DMS79 treated with DMSO at 0.1 percent for 48 hours (cell line): ENCODE results near the gene PEDS1.
"Not testable (repeated sequence)": the region's sequence is repeated elsewhere in the genome, so short reads cannot be mapped to it uniquely, and the experiment has no call there.

Experiments used
- DNase-seq: peaks from one replicate; lab custom pipeline; 2025; lab: John Stamatoyannopoulos, UW

The PEDS1 gene

GRCh38 chr20:50135157-50135556 lies 18.4 kb downstream of the PEDS1 start:
- not testable (repeated sequence) for DNase-seq

DNA sequence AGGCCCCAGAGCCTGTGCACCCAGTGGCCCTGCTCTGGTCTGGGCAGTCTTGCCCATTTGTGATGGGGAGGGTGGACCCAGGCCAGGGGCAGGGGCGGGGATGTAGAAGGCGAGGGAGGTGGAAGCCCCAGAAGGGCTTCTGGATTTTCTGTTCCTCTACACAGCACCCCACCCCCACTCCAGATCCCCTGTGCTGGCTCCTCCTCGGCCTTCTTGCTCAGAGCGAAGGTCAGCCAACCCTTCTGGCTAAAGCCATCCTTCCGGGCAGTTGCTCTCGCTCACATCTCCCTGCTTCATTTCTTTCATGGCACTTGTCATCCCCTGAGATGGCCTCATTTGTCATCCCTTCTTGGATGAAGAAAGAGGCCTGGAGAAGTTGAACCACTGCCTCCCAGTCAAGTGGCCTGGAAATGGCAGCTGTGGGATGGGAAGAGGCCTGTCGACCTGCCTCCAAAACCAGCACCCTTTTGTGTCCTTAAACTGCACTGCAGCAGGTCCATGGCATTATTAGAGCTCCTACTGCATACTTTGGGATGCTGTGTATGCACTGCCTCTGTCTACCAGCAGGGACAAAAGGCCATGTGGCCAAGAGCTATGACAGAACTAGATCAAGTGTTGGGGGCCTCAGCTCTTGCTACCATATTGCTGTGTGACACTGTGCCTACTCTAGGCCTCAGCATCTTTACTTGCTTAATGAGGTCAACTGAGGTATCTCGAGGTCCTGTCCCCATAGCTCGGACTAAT lies 19.9 kb downstream of the PEDS1 start:
- no peak for DNase-seq

GRCh38 chr20:50133041-50133440 lies 20.5 kb downstream of the PEDS1 start:
- no peak for DNase-seq

DNA sequence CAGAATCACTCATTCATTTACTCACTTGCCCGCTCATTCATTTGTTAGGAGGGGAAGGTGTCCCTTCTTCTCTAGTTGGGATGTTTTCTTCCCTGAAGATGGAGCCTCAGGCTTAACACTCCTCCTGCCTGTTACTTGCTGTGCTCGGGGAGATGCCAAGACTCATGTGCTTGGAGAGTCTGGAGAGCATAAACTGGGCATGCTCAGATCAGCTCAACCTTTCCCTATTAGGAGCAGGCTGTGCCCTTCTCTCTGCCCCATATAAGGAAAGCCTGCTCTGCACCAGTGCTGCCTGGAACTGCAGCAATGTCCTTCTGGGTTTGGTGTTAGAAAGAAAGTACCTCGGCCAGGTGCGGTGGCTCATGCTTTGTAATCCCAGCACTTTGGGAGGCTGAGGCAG lies 22.5 kb downstream of the PEDS1 start:
- DNase-seq: no peak

GRCh38 chr20:50130356-50130723 lies 23.2 kb downstream of the PEDS1 start:
- no peak for DNase-seq

DNA sequence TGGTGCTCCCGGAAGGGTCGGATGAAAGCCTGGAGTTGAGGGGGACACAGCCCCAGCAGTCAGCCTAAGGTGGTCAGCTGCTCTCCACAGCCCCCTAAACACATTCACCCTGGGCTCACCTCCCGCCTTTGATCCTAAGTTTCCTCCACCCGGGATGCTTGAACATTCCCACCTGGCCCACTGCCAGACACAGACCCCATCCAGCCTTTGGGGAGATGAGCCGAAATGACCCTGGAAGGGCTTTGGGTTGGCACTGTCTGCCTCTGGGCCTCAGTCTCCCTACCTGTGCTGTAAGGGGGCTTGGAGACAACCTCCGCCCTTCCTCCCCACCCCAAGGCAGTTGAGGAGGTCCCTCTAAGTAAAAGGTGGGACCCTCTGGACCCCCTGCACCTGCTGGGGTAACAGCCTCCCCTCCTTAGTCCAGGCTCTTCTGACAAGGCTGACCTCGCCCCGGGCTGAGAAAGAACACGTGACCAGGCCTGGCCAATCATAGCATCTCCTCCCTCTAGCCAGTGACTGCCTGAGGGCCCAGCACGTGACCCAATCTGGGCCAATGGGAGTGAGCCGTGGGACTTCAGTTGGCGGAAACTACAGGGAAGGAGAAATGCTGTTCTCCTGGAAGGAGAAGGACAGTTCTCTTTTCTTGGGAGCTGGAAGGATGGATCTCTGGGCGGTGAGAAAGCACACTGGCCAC lies 23.7 kb downstream of the PEDS1 start:
- DNase-seq: no peak

DNA sequence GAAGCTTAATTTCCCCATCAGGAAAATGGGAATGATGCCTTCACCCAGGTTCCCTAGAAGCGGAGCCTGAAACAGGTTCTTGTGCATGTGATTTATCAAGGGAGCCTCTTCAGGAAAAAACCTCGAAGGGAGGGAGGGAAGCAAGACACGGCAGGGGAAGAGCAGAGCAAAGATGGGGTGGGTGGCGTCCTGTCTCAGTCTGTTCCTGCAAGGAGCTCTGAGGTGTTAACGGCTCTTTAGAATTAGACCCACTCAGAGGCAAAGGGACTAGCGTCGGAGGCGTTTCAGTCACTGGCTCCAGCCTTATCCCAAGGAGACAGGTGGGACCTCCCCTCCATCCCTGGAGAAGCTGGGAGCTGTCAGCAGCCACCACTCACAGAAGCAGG lies 25.0 kb downstream of the PEDS1 start:
- no peak for DNase-seq

DNA sequence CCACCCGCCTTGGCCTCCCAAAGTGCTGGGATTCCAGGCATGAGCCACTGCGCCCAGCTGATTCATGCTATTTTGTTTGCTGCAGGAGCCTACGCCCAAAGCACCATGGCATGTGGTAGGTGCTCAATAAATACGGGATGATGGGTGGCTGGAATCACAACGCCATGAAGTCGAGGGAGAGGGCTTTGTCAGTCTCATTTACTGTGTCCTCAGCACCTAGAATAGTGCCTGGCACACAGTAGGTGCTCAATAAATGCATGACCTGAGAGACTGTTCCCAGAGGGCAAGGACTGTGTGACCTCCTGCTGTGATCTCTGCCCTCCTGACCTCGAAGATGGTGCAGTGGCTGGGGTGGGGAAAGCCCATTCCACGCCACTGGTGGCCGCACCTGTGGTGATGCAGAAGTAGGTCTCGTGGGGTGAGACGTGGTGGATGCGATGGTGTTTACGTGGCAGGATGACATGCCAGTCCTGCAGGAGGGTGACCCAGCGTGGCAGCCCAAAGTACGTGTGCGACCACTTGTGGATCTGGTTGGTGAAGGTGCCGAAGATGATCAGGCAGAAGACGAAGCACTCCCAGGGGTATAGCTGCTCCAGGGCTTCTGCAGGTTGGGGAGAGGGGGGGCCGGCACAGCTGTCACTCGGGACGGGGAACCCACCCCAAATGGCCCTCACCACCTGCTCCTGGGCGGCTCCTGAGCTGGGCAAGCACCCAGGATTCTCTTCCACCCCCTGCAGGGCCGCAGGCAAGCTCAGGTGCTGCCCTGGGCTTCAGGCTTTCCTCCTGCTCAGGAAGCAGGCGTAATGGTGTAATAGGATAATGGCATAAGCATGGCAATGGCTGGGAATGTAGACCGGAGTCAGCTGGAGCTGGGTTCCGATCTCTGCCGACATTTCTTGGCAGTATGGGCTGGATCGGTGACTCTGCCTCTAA lies 25.7 kb downstream of the PEDS1 start:
- DNase-seq: no peak

DNA sequence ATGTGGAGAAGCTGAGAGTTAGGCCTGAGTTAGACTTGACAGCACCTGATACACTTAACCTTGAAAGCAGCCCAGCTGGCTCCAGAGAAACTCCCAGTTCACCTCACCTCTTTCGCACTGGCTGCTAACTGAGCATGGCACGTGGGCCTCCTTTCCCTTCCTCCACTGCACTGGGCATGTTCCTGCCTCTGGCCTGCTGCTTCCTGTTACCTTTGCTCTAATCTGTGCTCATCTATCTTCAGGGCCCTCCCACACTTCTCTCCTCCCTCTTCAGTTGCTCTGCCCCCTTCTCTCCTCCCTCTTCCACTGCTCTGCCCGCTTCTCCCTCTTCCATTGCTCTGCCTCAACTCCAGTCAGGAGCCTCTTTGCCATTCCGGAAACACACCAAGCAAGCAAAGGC lies 26.9 kb downstream of the PEDS1 start:
- DNase-seq: no peak

- no peak for DNase-seq
These were observed 28.2 kb downstream of the PEDS1 start for GRCh38 chr20:50125279-50125678.

- DNase-seq: no peak
These were observed 29.0 kb downstream of the PEDS1 start for GRCh38 chr20:50124496-50124895.

GRCh38 chr20:50123418-50123817 lies 30.1 kb downstream of the PEDS1 start:
- no peak for DNase-seq

- no peak for DNase-seq
These were observed 30.8 kb downstream of the PEDS1 start for GRCh38 chr20:50122763-50123162.

- no peak for DNase-seq
These were observed 31.7 kb downstream of the PEDS1 start for GRCh38 chr20:50121858-50122271.

DNA sequence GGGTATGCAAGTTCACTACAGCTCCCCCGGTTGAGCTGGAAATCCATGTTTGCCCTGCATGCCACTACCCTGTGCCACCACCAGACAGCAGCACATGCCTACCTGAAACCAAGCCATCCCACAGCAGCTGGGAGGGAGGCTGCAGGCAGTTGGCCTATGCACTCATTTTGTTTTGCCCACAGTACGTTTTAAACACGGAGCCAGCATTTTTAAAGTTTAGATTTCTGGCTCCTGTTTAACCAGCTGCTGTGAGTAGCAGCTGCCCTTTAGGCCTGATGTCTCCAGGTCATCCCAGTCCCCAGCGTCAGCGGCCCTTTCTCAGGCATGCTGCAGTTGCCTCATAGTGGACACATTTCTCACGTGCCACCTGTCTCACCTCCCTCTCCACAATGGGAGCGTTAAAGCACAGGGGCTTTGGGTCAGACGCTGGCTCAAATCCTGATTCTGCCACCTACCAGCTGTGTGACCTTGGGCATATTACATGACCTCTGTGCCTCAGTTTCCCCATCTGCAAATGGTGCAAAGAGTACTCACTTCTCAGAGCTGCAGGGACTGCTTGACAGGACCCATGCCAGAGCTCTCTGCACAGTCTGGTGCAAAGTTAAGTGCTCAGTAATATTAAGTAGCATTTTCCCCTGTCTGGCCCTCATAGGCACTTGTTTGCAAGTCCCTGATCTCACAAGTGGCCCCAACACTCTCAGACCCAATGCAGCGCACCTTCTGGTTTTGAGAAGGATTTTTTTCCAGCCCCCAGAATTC lies 32.4 kb downstream of the PEDS1 start:
- peak; percentile 94 for DNase-seq

GRCh38 chr20:50118203-50118602 lies 35.3 kb downstream of the PEDS1 start:
- DNase-seq: no peak

DNA sequence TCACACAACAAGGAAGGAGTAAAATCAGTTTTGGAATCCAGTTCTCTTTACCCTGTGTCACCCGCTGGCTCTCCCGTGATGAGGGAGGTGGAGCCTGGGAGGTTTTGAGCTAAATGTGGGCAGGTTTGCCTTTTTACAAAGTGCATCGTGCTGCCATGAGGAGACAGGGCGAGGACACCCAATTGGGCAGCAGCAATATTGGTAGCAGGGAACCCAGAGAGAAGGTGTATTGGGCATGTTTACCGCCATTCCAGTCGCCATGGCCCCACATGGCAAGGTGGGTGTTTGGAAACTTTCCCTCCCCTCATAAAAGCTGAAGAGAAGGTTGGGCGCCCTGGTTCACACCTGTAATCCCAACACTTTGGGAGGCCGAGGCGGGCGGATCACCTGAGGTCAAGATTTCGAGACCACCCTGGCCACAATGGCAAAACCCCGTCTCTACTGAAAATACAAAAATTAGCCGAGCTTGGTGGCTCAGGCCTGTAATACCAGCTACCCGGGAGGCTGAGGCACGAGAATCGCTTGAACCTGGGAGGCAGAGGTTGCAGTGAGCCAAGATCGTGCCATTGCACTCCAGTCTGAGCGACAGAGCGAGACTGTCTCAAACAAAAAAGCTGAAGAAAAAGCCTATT lies 37.0 kb downstream of the PEDS1 start:
- DNase-seq: no peak

GRCh38 chr20:50115591-50116367 lies 37.7 kb downstream of the PEDS1 start:
- peak; percentile 94 for DNase-seq

- no peak for DNase-seq
These were observed 38.4 kb downstream of the PEDS1 start for GRCh38 chr20:50115041-50115512.

GRCh38 chr20:50113420-50114224 lies 39.9 kb downstream of the PEDS1 start:
- peak; percentile 45 for DNase-seq
